HG03558 (cell line): ENCODE measurements around the gene FGFBP1.
"Not testable (repeated sequence)": the region's sequence is repeated elsewhere in the genome, so short reads cannot be mapped to it uniquely, and the experiment has no call there.

Source experiments
- ATAC-seq: cut with Tn5 transposase; IDR thresholded peaks from one replicate; pipeline ENCODE4 v1.9.1; 2021; ENCODE audit warnings: moderate number of reproducible peaks; ENCODE audit not compliant: unreplicated experiment; ENCODE audit errors: extremely low read depth

FGFBP1 gene

DNA sequence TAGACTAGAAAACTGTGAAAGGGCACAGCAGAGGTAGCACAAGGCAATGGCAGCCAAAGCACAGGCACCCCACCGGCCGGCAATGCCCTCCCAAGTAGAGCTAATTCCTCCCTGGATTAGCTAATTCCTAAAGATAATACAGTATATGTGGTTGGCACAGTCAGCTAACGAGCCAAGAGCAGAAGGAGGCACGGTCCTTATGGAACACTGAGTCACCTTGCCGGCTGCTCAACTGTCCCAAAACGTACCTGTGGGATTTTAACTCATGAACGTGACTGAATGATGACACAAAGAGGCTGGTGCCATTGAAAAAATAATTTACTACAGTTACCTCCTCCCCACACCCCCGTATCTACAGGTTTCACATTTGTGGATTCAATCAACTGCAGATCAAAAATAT is 9.1 kb upstream of the FGFBP1 start:
- no peak for ATAC-seq

DNA sequence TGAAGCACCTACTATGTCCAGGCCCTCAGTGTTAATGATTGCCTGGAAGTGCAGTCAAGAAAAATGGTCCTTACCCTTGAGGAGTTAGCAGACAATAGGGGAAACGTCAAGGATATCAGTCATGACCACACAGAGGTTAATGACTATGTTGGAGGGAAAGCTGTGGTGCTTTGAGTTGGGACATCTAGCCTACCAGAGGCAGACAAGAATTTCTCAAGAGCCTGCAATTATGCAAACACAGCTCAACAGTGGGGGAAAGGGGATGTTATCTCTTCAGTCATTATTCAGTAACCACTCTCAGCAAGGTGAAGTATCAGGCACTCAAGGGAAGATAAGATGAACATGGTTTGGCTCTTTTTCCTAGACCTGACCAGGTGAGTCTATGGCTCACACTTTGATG is 7.0 kb upstream of the FGFBP1 start:
- no peak for ATAC-seq

DNA sequence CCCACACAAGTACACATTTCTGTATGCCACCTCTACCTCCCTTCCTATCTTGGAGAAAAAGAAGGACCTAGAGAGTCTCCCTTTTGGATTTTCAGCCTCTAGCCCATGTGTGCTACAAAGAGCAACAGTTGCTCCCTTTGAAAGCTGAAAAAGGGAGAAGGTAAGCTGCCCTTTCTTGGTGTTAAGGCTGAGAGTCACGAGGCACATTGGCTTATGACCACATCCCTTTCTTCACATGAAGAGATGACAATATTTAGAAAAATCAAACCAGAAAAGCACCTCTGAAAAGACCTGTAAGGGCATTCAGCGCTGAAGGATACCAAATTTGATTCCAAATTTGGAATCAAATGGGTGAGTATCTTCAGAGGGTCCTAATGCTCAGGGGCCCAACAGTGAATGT is 6.4 kb upstream of the FGFBP1 start:
- no peak for ATAC-seq

DNA sequence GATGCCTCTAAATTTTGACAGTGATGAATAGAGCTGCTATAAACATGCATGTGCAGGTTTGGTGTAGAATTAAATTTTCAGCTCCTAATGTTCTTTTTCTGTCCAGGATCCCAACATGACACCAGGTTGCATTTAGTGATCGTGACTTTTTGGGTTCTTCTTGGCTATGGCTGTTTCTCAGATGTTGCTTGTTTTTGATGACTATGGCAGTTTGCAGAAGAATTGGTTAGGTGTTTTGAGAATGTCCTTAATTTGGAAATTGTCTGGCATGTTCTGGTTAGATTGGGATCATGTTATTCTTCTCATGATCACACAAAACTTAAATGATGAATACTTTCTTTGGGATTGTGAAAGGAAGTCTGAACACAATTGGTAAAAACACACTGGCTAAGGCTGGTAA is 3.7 kb upstream of the FGFBP1 start:
- no peak for ATAC-seq

DNA sequence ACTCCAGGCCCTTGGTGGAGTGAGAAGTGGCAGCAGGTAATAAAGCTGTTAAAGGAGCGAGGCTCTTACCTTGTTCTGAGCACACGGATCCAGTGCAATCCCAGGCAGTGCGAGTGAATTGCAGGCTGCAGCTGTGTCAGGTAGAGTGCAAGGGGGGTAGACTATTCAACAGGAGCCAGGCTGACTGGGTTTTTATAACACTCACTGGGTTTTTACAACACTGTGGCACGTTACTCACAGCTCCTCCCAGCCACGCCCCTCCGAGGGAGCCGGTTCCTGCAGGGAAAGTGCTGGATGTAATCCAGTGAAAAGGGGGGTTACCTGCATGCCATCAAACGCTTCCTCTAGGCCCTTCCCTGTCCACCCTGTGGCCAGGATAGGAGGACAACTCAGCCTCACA is 358 bp downstream of the FGFBP1 start:
- ATAC-seq: no peak

DNA sequence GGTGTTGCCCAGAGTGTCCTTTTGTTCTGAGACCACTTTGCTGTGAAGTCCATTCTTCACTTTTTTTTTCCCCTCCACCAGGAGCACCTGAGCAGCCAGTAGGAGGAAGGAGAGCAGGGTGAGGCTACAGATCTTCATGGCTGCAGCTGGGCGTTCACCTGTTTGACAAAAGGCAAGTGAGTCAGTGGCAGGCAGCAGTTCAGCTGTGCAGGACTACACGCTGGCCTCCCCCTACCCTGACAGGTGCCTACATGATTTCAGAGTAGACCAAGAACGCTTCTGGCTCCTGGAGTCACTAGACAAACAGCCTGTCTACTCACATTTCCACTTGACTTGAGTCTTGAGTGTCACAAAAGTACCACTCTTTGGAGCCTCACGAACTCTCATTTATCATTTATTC is 2.0 kb downstream of the FGFBP1 start:
- ATAC-seq: no peak

DNA sequence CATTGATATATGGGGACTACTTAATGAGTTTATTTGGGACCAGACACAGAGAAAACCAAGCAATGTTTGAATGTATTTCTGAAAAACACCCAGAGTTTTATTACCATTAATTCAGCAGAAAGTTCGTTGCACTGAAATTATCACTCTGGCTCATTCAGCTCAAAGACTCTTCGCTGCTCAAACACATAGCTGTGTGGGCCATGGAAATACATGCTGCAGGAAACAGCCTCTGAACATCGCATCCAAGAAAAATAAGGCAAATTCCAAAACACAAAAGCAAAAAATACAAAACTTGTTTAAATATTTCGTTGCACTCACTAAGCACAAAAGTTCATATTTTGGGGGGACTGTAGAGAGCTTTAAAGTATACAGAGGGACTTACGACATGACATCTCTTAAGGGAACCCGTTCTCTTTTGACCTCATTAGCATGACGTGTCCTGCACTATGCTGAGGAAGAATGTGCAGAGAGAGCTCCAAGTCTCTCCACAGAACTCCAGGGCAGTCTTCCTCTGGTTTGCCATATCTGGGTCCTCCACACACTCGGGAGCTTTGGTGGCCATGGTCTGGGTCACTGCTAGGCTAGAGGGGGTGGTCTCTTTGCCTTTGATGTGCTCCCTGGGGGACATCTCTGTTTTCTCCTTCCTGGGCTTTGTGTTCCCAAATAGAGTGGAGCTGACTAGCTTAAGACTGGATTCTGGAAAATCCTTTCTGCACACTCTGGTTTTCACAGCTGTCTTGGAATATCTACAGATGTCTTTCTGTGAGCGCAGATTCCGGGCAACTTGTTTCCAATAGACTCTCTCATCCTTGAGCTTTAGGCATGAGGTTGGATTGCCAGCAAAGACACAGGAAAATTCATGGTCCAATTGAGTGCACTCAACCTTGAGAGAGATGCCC is 2.8 kb downstream of the FGFBP1 start:
- no peak for ATAC-seq

DNA sequence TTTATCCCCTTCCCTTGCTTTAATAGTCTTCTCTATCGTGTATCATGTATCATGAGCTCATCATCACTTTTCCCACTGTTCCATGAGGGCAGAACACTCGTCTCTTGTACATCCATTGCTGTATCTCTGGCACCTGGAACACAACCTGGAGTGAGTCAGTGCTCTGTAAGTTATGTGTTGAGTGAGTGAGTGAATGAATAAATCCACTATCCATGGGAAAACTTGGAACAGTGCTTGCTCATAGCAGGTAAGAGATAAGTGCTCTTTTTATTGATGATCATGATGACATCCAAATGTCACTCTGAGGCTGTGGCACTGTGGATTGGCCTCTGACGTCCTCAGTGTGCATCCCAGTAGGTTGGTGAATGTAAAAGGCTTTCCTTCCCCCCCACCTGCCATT is 4.3 kb downstream of the FGFBP1 start:
- no peak for ATAC-seq

DNA sequence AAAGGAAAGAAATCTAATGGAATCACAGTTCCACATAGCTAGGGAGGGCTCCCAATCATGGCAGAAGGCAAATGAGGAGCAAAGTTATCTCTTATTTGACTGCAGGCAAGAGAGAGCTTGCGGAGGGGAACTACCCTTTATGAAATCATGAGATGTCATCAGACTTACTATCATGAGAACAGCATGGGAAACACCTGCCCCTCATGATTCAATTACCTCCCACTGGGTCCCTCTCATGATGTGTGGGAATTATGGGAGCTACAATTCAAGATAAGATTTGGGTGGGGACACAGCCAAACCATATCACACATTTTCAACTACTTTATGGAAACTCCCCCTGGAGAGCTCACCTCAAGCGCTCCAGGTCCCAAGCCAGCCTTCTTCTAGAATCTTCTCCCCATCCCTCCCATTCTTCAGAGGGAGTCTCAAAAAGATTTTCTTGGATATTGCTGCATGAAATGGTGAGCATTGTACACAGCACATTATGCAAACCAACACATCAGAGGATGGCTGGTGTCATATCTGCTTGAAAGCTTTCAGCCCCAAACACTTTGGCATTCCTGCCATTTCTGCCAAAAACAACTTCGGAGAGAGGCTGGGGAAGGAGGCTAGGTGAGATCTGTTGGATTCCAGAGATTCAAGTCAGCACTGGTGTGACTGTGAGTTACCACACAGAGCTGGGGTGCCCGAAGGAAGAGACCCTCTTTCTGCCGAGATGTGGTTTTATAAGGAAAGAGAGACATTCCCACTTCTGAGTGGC is 6.9 kb downstream of the FGFBP1 start:
- ATAC-seq: no peak

DNA sequence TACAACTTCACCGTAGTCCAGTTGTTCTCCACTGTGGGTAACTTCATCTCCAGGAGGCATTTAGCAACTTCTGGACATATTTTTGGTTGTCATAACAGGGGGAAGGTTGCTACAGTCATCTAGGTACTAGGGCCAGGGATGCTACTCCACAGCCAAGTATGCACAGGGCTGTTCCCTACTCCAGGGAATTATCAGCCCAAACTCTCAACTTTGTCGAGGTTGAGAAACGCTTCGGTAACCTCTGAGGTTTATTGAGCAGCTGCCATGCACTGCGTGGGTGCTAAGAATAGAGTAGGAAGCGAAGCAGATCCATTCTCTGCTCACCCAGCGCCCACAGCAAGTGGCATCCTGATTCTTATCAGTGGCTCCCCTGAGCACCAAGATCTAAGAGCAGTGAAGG is 8.2 kb downstream of the FGFBP1 start:
- no peak for ATAC-seq

DNA sequence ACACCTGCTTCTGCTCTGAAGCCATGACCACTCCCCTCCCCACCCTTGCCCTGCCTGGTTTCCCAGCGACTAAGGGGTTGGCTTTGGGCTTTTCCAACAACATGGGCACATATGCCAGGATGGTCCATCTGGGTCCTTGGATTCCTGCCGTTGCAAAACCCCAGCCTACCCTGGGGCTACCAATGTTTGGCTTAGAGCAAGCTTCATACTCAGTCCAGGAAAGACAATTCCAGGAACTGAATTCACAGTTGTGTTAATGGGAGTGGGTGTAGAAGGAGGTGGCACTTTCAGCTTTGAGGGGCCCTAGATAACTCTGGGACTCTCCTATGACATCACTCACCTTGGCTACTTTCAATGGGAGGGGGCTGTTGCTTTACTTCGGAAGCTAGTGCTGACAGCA is 9.0 kb downstream of the FGFBP1 start:
- no peak for ATAC-seq

DNA sequence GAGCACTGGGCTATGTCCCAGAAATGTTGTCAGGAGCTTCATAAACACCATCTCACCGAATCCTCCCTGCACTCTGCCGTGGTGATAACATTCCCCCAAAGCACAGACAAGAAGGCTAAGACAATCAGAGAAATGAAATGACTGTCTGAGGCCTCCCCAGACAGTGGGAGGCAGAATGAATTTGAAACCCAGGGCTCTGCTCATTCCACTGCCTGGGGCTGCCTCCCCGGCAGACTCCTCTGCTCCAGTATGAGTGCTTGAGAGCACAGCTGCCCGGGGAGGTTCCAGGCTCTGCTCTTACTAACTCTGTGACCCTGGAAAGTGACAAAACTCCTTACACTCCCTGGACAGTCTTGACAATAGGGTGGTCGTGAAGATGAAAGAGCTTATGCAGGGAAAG is 9.7 kb downstream of the FGFBP1 start:
- no peak for ATAC-seq

DNA sequence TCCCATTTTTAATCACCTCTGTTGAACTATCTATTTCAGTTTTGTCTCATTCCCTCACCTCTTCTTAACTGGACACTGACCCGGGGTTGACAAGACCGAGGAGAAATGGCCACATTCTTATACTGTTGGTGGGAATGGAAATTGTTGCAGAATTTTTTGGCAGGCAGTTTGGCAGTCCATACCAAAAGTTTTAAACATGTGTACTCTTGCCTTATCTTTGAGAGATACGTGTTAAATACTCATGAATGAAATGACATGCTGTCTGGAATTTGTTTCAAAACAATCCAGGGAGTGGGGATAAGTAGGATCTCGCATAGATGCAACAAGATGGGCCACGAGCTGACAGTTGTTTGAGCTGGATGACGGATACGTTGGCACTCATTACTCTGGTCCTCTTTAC is 12.1 kb downstream of the FGFBP1 start:
- ATAC-seq: no peak

DNA sequence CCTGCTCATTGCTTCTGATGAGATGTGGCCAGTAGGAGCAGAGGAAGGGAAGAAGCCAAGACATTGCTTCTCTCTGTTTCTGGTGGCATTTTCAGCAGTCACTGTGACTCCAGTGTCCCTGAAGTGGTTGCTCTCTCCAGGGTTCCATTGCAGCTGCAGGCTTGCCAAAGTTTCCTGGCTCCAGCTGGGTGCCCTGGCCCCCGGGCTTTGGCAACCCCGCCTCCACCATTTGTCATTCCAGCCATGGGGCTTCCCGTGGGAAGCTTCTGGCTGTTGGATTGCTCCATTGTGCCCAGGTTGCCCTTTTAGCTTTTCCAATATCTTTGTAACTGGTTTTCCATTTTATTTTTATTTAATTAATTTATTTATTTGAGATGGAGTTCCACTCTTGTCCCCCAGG is 12.7 kb downstream of the FGFBP1 start:
- no peak for ATAC-seq

DNA sequence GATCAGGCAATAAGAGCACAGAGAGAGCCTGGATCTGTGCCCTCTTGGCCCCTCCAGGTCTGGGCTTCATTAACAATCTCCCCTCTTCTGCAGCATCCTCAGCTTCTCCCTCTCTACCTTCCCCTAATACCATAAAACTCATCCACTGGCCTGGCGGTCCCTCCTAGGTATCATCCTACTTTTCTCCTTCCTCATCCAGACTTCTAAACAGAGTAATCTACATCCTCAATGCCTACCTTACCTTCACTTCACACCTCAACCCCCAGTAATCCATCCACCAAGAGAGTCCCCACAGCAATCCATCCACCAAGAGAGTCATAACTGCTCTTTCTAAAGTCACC is 17.0 kb downstream of the FGFBP1 start:
- no peak for ATAC-seq

DNA sequence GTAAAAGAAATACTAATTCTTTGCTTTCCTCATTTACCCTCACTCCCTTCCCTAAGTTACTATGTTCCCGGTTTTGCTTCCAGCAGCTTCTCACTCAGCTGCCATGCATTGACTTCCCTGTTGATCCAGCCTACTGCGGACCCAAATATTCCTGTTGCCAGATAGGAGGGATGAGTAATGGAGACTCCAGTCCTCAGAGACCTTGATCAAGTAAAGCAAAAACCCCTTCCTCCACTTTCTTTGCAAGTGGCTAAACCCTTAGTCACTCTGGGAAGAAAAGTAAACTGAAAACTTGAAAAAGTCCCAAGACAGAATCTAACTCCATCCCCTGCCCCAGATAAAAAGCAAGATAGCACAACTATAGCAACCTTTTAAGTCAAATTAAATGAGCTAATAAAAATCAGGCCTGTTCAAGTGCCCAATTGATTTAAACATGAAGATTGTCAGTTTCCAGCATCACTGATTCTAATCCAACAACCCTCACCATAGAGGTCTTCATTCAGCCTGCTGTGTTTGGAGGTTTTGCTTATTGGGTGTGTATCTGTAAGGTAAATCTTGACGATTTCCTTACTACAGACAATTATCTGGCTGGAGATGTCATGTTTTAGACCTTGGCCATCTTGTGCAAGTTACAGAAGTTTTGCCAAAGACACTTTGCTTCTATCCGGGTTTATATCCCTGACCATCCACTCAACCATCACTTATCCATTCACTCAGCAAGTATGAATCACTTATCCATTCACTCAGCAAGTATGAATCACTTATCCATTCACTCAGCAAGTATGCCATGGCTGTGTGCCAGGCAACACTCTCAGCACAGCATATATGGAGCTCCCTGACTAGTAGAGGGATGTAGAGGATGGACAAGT is 17.6 kb downstream of the FGFBP1 start:
- no peak for ATAC-seq

DNA sequence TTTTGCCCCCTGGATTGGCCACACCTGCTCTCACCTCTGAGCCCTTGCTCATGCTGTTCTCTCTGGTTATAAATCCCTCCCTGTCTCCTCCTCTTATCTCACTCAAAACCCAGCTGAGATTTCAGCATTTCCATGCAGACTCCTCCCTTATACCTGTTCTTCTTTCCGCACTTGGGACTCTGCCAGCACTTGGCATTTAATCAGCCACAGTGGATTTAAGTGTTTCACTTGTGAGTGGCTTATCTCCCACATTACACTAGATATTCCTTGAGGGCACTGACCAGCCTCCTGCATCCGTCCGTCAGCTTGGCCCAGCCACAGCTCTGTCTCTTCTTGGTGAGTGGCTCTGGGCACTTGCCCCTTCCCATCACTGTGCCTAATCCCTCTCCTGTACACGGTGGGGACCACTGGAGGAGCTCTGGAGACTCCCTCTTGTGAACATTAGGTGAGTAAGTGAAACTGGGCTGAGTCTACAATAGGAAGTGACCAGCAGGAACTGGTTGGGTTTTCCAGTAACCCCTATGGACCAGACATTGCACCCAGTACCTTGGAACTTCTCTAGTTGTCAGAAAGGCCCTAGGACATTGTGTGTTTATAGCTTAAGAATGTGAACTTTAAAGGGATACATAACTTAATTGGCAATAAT is 19.9 kb downstream of the FGFBP1 start:
- no peak for ATAC-seq

DNA sequence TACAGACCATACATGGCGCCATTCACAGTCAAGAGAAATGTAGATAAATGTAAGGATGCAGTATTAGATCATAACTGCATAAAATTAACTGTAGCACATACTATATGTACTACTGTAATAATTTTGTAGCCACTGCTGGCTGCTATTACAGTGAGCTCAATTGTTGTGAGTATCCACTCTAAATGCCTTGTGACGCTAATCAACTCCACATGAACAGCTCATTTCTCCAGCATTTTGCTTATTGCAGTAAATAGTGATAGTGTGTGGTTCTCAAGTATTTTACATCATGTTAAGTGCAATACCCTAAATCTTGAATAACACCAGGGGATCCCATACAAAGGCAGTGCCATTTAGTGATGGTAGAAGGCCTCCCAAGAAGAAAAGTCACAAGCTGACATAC is 21.2 kb downstream of the FGFBP1 start:
- ATAC-seq: no peak

DNA sequence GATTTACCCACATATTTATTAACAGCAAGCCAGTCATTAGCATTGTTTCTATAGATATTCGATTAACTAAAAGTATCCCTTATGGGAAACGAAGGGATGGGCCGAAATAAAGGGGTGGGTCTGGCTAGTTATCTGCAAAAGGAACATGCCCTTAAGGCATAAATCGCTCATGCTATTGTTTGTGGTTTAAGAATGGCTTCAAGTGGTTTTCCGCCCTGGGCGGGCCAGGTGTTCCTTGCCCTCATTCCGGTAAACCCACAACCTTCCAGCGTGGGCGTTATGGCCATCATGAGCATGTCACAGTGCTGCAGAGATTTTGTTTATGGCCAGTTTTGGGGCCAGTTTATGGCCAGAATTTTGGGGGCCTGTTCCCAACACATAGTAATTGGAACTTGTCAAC is 22.2 kb downstream of the FGFBP1 start:
- not testable (repeated sequence) for ATAC-seq

DNA sequence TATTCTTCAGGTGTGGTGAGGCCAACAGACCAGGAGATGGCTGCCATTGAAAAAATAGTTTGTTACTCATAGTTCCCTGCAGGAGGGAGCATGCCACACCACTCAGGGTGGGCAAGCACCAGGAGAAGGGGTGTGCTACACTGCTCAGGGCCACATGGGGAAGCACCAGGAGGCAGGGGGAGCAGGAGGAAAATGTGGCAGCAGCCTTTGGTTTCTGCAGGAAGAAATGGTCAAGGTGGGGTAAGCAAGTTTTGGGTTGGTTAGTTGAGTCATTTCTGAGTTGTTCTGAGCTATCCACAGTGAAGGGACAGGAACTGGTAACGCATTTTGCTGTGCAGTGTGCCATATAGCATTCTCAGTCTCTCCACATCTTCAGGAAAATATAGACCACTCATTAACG is 23.8 kb downstream of the FGFBP1 start:
- no peak for ATAC-seq
